ENCODE data around the gene RPS21.

- no peak for TF ChIP-seq PATZ1 (CRISPR knock-in tag; IDR thresholded peaks at IDR 0.05; ENCODE audit: borderline replicate concordance)
- TF ChIP-seq CREB5 (CRISPR knock-in tag; IDR thresholded peaks at IDR 0.05; ENCODE audit: low read depth) = no peak
- no peak for TF ChIP-seq ZNF70 (CRISPR knock-in tag; IDR thresholded peaks at IDR 0.05)
- TF ChIP-seq CSRNP3 (CRISPR knock-in tag; IDR thresholded peaks at IDR 0.05) = no peak
- TF ChIP-seq ZFP3 (CRISPR knock-in tag; IDR thresholded peaks at IDR 0.05) = no peak
Observed at GRCh38 chr20:62393830-62394229, 6.9 kb downstream of the RPS21 start.

All from SK-N-SH treated with all-trans-retinoic acid at 6 μM for 48 hours (cell line).